Measurements from ENCODE around the gene HYI. TPM values are rescaled to one million over a fixed set of nuclear protein-coding genes. Genes with fewer than 3 reads are reported as not detected.

The HYI gene
- total RNA-seq, 1 donor from 2014 or later, result 72.6 TPM

- Histone ChIP-seq H3K27me3 (no peaks in the 10 kb centered on the region), H3K27ac (no peak overlapping the region), H3K9me3 (no peaks in the 10 kb centered on the region), H3K4me3 (no peak overlapping the region), H3K4me1 (peaks cover 6% of the 10 kb centered on the region), H3K36me3 (peaks cover 82% of the 10 kb centered on the region)
- DNase-seq (no peak), ATAC-seq (no peak)
- TF ChIP-seq CTCF (IDR thresholded peaks at IDR 0.05), result no peak
- intact Hi-C loops (cut with DNase I), result no loop called here
Observed at GRCh38 chr1:43437031-43437973, 16.4 kb downstream of the HYI start.

GRCh38 chr1:43436371-43436770 is 17.4 kb downstream of the HYI start:
- H3K27me3 ChIP-seq, result no peaks in the 10 kb centered on the region
- intact Hi-C loops (cut with DNase I), result no loop called here
- DNase-seq, result no peak
- H3K4me3 ChIP-seq, result no peak overlapping the region
- no peak for ATAC-seq
- peaks cover 83% of the 10 kb centered on the region for H3K36me3 ChIP-seq
- H3K9me3 ChIP-seq, result no peaks in the 10 kb centered on the region
- H3K27ac ChIP-seq, result peak overlapping the region; percentile 48
- peaks cover 6% of the 10 kb centered on the region for H3K4me1 ChIP-seq
- no peak for TF ChIP-seq CTCF (IDR thresholded peaks at IDR 0.05)

- TF ChIP-seq CTCF (IDR thresholded peaks at IDR 0.05), result no peak
- Histone ChIP-seq H3K36me3 (peaks cover 83% of the 10 kb centered on the region), H3K9me3 (no peaks in the 10 kb centered on the region), H3K4me3 (no peak overlapping the region), H3K27ac (peak overlapping the region; percentile 48), H3K4me1 (peaks cover 6% of the 10 kb centered on the region), H3K27me3 (no peaks in the 10 kb centered on the region)
- intact Hi-C loops (cut with DNase I), result no loop called here
- peak; percentile 37 for ATAC-seq
- peak; percentile 23 for DNase-seq
Observed at GRCh38 chr1:43435146-43436145, 18.3 kb downstream of the HYI start.

- DNase-seq, result no peak
- H3K9me3 ChIP-seq, result no peaks in the 10 kb centered on the region
- H3K4me1 ChIP-seq, result peaks cover 6% of the 10 kb centered on the region
- H3K36me3 ChIP-seq, result peaks cover 85% of the 10 kb centered on the region
- no peak overlapping the region for H3K4me3 ChIP-seq
- TF ChIP-seq CTCF (IDR thresholded peaks at IDR 0.05), result no peak
- H3K27me3 ChIP-seq, result no peaks in the 10 kb centered on the region
- ATAC-seq, result no peak
- intact Hi-C loops (cut with DNase I), result no loop called here
- no peak overlapping the region for H3K27ac ChIP-seq
Observed at GRCh38 chr1:43434256-43434655, 19.5 kb downstream of the HYI start.

- H3K9me3 ChIP-seq, result no peaks in the 10 kb centered on the region
- H3K36me3 ChIP-seq, result peaks cover 86% of the 10 kb centered on the region
- TF ChIP-seq CTCF (IDR thresholded peaks at IDR 0.05), result no peak
- peak; percentile 52 for DNase-seq
- no peak overlapping the region for H3K27ac ChIP-seq
- H3K4me3 ChIP-seq, result no peak overlapping the region
- H3K4me1 ChIP-seq, result peaks cover 6% of the 10 kb centered on the region
- H3K27me3 ChIP-seq, result no peaks in the 10 kb centered on the region
- no peak for ATAC-seq
- intact Hi-C loops (cut with DNase I), result no loop called here
Observed at GRCh38 chr1:43432907-43433306, 20.8 kb downstream of the HYI start.

All from upper lobe of right lung (tissue), 1 donor.